SK-N-SH (cell line): ENCODE measurements around the gene ANKRD52. TPM values are rescaled to one million over a fixed set of nuclear protein-coding genes. Genes with fewer than 3 reads are reported as not detected.

ENCODE experiments used
- CTCF ChIA-PET: fragments of 300-600, 350-600 bp; formaldehyde crosslinking; extraction: SDS; loops from one replicate; lab custom pipeline; 2021; lab: Yijun Ruan, JAX
- POLR2A ChIA-PET: fragments of 350-600 bp; sonication (Branson Sonifier 250); formaldehyde crosslinking; extraction: SDS; loops from one replicate; lab custom pipeline; 2020; ENCODE audit warnings: antibody characterized with exemption, inconsistent platforms; lab: Yijun Ruan, JAX
- DNase-seq: peaks from one replicate; pipeline ENCODE4 v3.0.0; 2012
- H2AFZ ChIP-seq: fragments of 200-600 bp; sonication (generic); 2 replicates; pipeline ENCODE4 v1.8.1; 2016; ENCODE audit warnings: antibody characterized with exemption, mild to moderate bottlenecking, low read depth
- H3F3A ChIP-seq: fragments of 200-600 bp; sonication (generic); replicated peaks from 2 replicates; pipeline ENCODE3; 2016; ENCODE audit warnings: antibody characterized with exemption, mild to moderate bottlenecking; ENCODE audit not compliant: insufficient read depth
- H3K27ac ChIP-seq, 2 experiments: fragments of 200-500 bp in 1 of 2; fragments of 200-600 bp in 1 of 2; sonication (Bioruptor generic) in 1 of 2; sonication (generic), shearing (Covaris generic) in 1 of 2; 2 replicates each; pipeline versions ENCODE4 v1.5.1 to v1.6.1; 2014 to 2016; ENCODE audit warnings: low read depth in 2 of 2, inconsistent platforms in 1 of 2, low read length in 1 of 2, mild to moderate bottlenecking in 1 of 2, mixed read lengths in 1 of 2
- H3K27me3 ChIP-seq: fragments of 200-600 bp; sonication (generic), shearing (Covaris generic); 2 replicates; pipeline ENCODE4 v1.6.1; 2016; ENCODE audit warnings: mixed run types; ENCODE audit not compliant: insufficient read depth
- H3K36me3 ChIP-seq, 2 experiments: fragments of 200-500 bp in 1 of 2; fragments of 200-600 bp in 1 of 2; sonication (Bioruptor generic) in 1 of 2; sonication (generic) in 1 of 2; replicated peaks in 1 of 2; 2 replicates each; pipeline versions ENCODE3 to v1.5.1; 2014 to 2016; ENCODE audit warnings: low read length in 1 of 2, mild to moderate bottlenecking in 1 of 2; ENCODE audit not compliant: insufficient read depth in 2 of 2, control insufficient read depth in 1 of 2
- H3K4me1 ChIP-seq, 2 experiments: fragments of 200-500 bp in 1 of 2; fragments of 200-600 bp in 1 of 2; sonication (Bioruptor generic) in 1 of 2; sonication (generic), shearing (Covaris generic) in 1 of 2; 2 replicates each; pipeline versions ENCODE4 v1.5.1 to v1.6.1; 2014 to 2016; ENCODE audit warnings: low read depth in 1 of 2, low read length in 1 of 2, mixed run types in 1 of 2; ENCODE audit not compliant: insufficient read depth in 2 of 2, control insufficient read depth in 1 of 2
- H3K4me2 ChIP-seq: fragments of 200-600 bp; sonication (generic), shearing (Covaris generic); 2 replicates; pipeline ENCODE4 v1.6.1; 2017; ENCODE audit warnings: mixed run types
- H3K4me3 ChIP-seq, 2 experiments: fragments of 200-500 bp in 1 of 2; fragments of 200-600 bp in 1 of 2; sonication (Bioruptor generic) in 1 of 2; sonication (generic), shearing (Covaris generic) in 1 of 2; 2 replicates each; pipeline versions ENCODE4 v1.5.1 to v1.8.1; 2014 to 2016; ENCODE audit warnings: low read depth in 2 of 2, inconsistent platforms in 1 of 2, low read length in 1 of 2, mild to moderate bottlenecking in 1 of 2, mixed read lengths in 1 of 2, moderate library complexity in 1 of 2
- H3K79me2 ChIP-seq: fragments of 200-600 bp; sonication (generic); 2 replicates; pipeline ENCODE4 v1.8.1; 2017; ENCODE audit warnings: mild to moderate bottlenecking; ENCODE audit not compliant: insufficient read depth
- H3K9ac ChIP-seq: fragments of 200-600 bp; sonication (generic); 2 replicates; pipeline ENCODE4 v1.6.1; 2017; ENCODE audit warnings: mixed run types
- H3K9me2 ChIP-seq: fragments of 200-600 bp; sonication (generic); 2 replicates; pipeline ENCODE4 v1.6.1; 2017; ENCODE audit warnings: mixed run types
- H3K9me3 ChIP-seq: fragments of 200-600 bp; sonication (generic); 2 replicates; pipeline ENCODE4 v1.6.1; 2017; ENCODE audit warnings: mixed run types, mild to moderate bottlenecking, moderate library complexity
- H4K20me1 ChIP-seq: fragments of 200-600 bp; sonication (generic); 2 replicates; pipeline ENCODE4 v1.6.1; 2017; ENCODE audit warnings: mild to moderate bottlenecking, mixed run types; ENCODE audit not compliant: insufficient read depth
- CHD2 ChIP-seq: fragments of 150-350 bp; IDR thresholded peaks from 2 replicates; pipeline ENCODE4 v1.6.1; 2018; ENCODE audit warnings: low read length; ENCODE audit not compliant: partially characterized antibody
- EP300 ChIP-seq, 2 experiments: IDR thresholded peaks; 2 replicates each; pipeline versions ENCODE4 v1.4.0 to v1.6.1; 2012; ENCODE audit warnings: borderline replicate concordance in 1 of 2, low read depth in 1 of 2, low read length in 1 of 2
- EZH2phosphoT487 ChIP-seq: fragments of 200-600 bp; sonication (generic); IDR thresholded peaks from 2 replicates; pipeline ENCODE4 v1.6.1; 2017; ENCODE audit warnings: low read depth, mixed run types, mild to moderate bottlenecking, antibody characterized with exemption, moderate library complexity, borderline replicate concordance
- FOXM1 ChIP-seq: IDR thresholded peaks from 2 replicates; pipeline ENCODE4 v1.4.0; 2012; ENCODE audit warnings: low read depth, mild to moderate bottlenecking
- GABPA ChIP-seq: IDR thresholded peaks from 2 replicates; pipeline ENCODE4 v1.4.0; 2012; ENCODE audit warnings: low read depth, mild to moderate bottlenecking
- GATA2 ChIP-seq: sonication (generic); formaldehyde crosslinking; IDR thresholded peaks from 2 replicates; pipeline ENCODE4 v1.5.0; 2020; ENCODE audit warnings: mild to moderate bottlenecking, missing genetic modification reagents
- JUND ChIP-seq: IDR thresholded peaks from 2 replicates; pipeline ENCODE4 v1.4.0; 2012
- NFIC ChIP-seq: IDR thresholded peaks from 2 replicates; pipeline ENCODE4 v1.4.0; 2012; ENCODE audit warnings: borderline replicate concordance
- RCOR1 ChIP-seq: fragments of 150-350 bp; IDR thresholded peaks from 2 replicates; pipeline ENCODE4 v1.6.1; 2017; ENCODE audit warnings: antibody characterized with exemption, low read length
- RFX5 ChIP-seq: IDR thresholded peaks from 2 replicates; pipeline ENCODE4 v1.6.1; 2012; ENCODE audit warnings: mild to moderate bottlenecking, improper control_type of control experiment, low read length
- RXRA ChIP-seq: IDR thresholded peaks from 2 replicates; pipeline ENCODE4 v1.4.0; 2012; ENCODE audit warnings: low read depth, mild to moderate bottlenecking, borderline replicate concordance
- SIN3A ChIP-seq: IDR thresholded peaks from 2 replicates; pipeline ENCODE4 v1.6.1; 2012; ENCODE audit warnings: low read depth, mild to moderate bottlenecking, low read length, moderate library complexity, borderline replicate concordance
- SMC3 ChIP-seq: IDR thresholded peaks from 2 replicates; pipeline ENCODE4 v1.6.1; 2012; ENCODE audit warnings: low read depth, low read length, improper control_type of control experiment
- TAF1 ChIP-seq: IDR thresholded peaks from 2 replicates; pipeline ENCODE4 v1.6.1; 2012; ENCODE audit warnings: low read depth, mild to moderate bottlenecking, low read length, moderate library complexity, borderline replicate concordance
- TCF12 ChIP-seq: IDR thresholded peaks from 2 replicates; pipeline ENCODE4 v1.4.0; 2012
- YY1 ChIP-seq: IDR thresholded peaks from 2 replicates; pipeline ENCODE4 v1.4.0; 2012; ENCODE audit warnings: low read depth, mild to moderate bottlenecking
- WGBS: methylation state at CpG from one replicate; pipeline ENCODE4 v1.1.6; 2017; ENCODE audit warnings: low lambda C conversion rate; 5-methylcytosine and 5-hydroxymethylcytosine counted together
- polyA plus RNA-seq, 3 experiments: library from polyadenylated mRNA; depleted of rRNA; stranded (reverse); fragments of >200 nt; gene quantifications; 2 replicates each; pipeline ENCODE4 v1.2.3, GENCODE V29; 2012
- TF ChIP-seq, protein P1 (sequence below): IDR thresholded peaks from 2 replicates; pipeline ENCODE4 v1.4.0; 2012; ENCODE audit warnings: low read depth, borderline replicate concordance
- TF ChIP-seq, protein P2 (sequence below): IDR thresholded peaks from 2 replicates; pipeline ENCODE4 v1.4.0; 2012; ENCODE audit warnings: low read depth
- TF ChIP-seq, protein P3 (sequence below): fragments of 200-600 bp; sonication (generic); IDR thresholded peaks from 2 replicates; pipeline ENCODE4 v1.6.1; 2017; ENCODE audit warnings: antibody characterized with exemption, mild to moderate bottlenecking, moderate library complexity
- TF ChIP-seq, protein P4 (sequence below): IDR thresholded peaks from 2 replicates; pipeline ENCODE4; 2012
- TF ChIP-seq, protein P5 (sequence below): IDR thresholded peaks from 2 replicates; pipeline ENCODE4 v1.6.1; 2012; ENCODE audit warnings: mild to moderate bottlenecking, low read depth, low read length, moderate library complexity
- TF ChIP-seq, protein P6 (sequence below): fragments of 150-350 bp; IDR thresholded peaks from 2 replicates; pipeline ENCODE4 v1.6.1; 2016; ENCODE audit warnings: mild to moderate bottlenecking, low read depth, low read length

The ANKRD52 gene
- polyA plus RNA-seq, 1 of the 3 experiments (the other 2 are of a cell fraction): 23.4 TPM

DNA sequence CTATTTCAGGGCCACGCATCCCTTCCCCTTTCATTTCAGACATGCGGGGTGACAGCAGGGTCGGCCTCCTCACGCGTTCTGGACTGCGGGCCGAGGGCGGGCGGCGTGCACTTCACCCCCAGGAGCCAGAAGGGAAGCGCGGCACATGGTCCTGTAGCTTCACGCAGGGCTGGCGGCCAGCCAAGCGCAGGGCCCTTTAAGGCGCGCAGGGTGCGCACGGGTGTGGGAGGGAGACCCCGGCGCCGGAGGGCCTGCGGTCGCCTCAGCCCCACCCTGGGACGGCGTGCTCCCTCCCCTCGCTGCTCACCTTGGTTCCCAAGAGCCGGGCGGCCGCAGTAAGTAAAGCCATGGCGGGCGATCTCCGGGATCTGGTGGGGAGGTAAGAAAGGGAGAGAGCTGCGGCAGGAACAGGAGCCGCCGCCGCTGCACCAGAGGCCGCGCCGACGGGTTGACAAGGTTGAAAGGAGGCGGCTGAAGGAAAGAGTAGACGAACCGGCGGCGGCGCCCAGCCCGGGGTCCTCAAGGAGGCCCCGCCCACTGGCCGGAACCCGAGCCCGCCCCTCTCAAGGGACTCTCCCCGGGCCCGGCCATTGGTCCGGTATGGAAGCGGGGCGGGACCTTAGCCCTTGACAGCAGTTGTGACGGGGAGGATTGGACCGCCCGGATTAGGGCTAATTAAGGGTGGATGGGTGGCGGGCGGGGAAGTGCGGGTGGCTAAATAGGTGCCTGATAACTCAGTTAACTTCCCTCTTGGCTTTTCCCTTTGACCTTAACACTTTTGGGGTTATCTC, 41.9 kb upstream of the ANKRD52 start, which contains the start of gene CS:
Gene CS (minus strand): TSS at position 478 of the 791 bp plus-strand sequence. CDS start 129 bp downstream, at position 349.
- peak within 1 kb of the TSS; percentile 92 for H3K9ac ChIP-seq
- DNase-seq: peak; percentile 97
- H3K79me2 ChIP-seq: peaks cover 64% of the 10 kb centered on the region
- H3F3A ChIP-seq: peaks cover 34% of the 10 kb centered on the region
- WGBS: 2% methylated on average over 22 of the region's 63 CpGs
- no peaks in the 10 kb centered on the region for H3K9me3 ChIP-seq
- H3K27me3 ChIP-seq: no peaks in the 10 kb centered on the region
- H3K4me3 ChIP-seq: peak within 1 kb of the TSS; percentile 78 to 92
- H2AFZ ChIP-seq: peak within 1 kb of the TSS; percentile 83
- no peaks in the 10 kb centered on the region for H3K9me2 ChIP-seq
- peaks cover 14 to 27% of the 10 kb centered on the region in 2 experiments; a peak in 2 of 4 replicates for H3K4me1 ChIP-seq
- POLR2A ChIA-PET: interaction anchor here (1.0 to 2.2 kb wide), 4 partner anchors 16 to 326 kb away, joined by 3 to 12 read pairs (median 4); partner anchors contain the start of genes CNPY2, COQ10A, RAB5B and STAT2
- peaks cover 35% of the 10 kb centered on the region for H4K20me1 ChIP-seq
- peaks cover 4 to 28% of the 10 kb centered on the region in 2 experiments for H3K36me3 ChIP-seq
- peak within 1 kb of the TSS; percentile 83 to 85 for H3K27ac ChIP-seq
- H3K4me2 ChIP-seq: peak within 1 kb of the TSS; percentile 96
- CTCF ChIA-PET: interaction anchor here (0.6 to 1.6 kb wide), 4 partner anchors 13 to 277 kb away, joined by 3 to 5 read pairs (median 4); partner anchors contain the start of genes ANKRD52 and SMARCC2
- no peak; the same call in 1 of the 2 replicates for TF ChIP-seq RXRA
- peak; percentile 96 for TF ChIP-seq NFIC
- peak; percentile 56 for TF ChIP-seq CHD2
- peak; percentile 77; the same call in 1 of the 2 replicates for TF ChIP-seq TAF1
- peak; percentile 3; the same call in 1 of the 2 replicates for TF ChIP-seq TCF12
- TF ChIP-seq EP300 (IDR thresholded peaks at IDR 0.05; ENCODE audit: borderline replicate concordance in 1 of 2, low read depth in 1 of 2, low read length in 1 of 2): no peak
- no peak for TF ChIP-seq FOXM1
- TF ChIP-seq GABPA: peak; percentile 69
- TF ChIP-seq RFX5: no peak
- peak; percentile 36 for TF ChIP-seq SIN3A
- TF ChIP-seq RCOR1: no peak
- no peak for TF ChIP-seq JUND
- TF ChIP-seq, protein P1, sequence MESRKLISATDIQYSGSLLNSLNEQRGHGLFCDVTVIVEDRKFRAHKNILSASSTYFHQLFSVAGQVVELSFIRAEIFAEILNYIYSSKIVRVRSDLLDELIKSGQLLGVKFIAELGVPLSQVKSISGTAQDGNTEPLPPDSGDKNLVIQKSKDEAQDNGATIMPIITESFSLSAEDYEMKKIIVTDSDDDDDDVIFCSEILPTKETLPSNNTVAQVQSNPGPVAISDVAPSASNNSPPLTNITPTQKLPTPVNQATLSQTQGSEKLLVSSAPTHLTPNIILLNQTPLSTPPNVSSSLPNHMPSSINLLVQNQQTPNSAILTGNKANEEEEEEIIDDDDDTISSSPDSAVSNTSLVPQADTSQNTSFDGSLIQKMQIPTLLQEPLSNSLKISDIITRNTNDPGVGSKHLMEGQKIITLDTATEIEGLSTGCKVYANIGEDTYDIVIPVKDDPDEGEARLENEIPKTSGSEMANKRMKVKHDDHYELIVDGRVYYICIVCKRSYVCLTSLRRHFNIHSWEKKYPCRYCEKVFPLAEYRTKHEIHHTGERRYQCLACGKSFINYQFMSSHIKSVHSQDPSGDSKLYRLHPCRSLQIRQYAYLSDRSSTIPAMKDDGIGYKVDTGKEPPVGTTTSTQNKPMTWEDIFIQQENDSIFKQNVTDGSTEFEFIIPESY: no peak
- TF ChIP-seq, protein P2, sequence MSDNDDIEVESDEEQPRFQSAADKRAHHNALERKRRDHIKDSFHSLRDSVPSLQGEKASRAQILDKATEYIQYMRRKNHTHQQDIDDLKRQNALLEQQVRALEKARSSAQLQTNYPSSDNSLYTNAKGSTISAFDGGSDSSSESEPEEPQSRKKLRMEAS: peak; percentile 89
- no peak for TF ChIP-seq EZH2phosphoT487
- TF ChIP-seq, protein P3, sequence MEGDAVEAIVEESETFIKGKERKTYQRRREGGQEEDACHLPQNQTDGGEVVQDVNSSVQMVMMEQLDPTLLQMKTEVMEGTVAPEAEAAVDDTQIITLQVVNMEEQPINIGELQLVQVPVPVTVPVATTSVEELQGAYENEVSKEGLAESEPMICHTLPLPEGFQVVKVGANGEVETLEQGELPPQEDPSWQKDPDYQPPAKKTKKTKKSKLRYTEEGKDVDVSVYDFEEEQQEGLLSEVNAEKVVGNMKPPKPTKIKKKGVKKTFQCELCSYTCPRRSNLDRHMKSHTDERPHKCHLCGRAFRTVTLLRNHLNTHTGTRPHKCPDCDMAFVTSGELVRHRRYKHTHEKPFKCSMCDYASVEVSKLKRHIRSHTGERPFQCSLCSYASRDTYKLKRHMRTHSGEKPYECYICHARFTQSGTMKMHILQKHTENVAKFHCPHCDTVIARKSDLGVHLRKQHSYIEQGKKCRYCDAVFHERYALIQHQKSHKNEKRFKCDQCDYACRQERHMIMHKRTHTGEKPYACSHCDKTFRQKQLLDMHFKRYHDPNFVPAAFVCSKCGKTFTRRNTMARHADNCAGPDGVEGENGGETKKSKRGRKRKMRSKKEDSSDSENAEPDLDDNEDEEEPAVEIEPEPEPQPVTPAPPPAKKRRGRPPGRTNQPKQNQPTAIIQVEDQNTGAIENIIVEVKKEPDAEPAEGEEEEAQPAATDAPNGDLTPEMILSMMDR: no peak
- TF ChIP-seq, protein P4, sequence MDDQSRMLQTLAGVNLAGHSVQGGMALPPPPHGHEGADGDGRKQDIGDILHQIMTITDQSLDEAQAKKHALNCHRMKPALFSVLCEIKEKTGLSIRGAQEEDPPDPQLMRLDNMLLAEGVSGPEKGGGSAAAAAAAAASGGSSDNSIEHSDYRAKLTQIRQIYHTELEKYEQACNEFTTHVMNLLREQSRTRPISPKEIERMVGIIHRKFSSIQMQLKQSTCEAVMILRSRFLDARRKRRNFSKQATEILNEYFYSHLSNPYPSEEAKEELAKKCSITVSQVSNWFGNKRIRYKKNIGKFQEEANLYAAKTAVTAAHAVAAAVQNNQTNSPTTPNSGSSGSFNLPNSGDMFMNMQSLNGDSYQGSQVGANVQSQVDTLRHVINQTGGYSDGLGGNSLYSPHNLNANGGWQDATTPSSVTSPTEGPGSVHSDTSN: peak; percentile 90
- peak; percentile 41; the same call in 1 of the 2 replicates for TF ChIP-seq YY1
- TF ChIP-seq, protein P5, sequence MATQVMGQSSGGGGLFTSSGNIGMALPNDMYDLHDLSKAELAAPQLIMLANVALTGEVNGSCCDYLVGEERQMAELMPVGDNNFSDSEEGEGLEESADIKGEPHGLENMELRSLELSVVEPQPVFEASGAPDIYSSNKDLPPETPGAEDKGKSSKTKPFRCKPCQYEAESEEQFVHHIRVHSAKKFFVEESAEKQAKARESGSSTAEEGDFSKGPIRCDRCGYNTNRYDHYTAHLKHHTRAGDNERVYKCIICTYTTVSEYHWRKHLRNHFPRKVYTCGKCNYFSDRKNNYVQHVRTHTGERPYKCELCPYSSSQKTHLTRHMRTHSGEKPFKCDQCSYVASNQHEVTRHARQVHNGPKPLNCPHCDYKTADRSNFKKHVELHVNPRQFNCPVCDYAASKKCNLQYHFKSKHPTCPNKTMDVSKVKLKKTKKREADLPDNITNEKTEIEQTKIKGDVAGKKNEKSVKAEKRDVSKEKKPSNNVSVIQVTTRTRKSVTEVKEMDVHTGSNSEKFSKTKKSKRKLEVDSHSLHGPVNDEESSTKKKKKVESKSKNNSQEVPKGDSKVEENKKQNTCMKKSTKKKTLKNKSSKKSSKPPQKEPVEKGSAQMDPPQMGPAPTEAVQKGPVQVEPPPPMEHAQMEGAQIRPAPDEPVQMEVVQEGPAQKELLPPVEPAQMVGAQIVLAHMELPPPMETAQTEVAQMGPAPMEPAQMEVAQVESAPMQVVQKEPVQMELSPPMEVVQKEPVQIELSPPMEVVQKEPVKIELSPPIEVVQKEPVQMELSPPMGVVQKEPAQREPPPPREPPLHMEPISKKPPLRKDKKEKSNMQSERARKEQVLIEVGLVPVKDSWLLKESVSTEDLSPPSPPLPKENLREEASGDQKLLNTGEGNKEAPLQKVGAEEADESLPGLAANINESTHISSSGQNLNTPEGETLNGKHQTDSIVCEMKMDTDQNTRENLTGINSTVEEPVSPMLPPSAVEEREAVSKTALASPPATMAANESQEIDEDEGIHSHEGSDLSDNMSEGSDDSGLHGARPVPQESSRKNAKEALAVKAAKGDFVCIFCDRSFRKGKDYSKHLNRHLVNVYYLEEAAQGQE: no peak
- TF ChIP-seq, protein P6, sequence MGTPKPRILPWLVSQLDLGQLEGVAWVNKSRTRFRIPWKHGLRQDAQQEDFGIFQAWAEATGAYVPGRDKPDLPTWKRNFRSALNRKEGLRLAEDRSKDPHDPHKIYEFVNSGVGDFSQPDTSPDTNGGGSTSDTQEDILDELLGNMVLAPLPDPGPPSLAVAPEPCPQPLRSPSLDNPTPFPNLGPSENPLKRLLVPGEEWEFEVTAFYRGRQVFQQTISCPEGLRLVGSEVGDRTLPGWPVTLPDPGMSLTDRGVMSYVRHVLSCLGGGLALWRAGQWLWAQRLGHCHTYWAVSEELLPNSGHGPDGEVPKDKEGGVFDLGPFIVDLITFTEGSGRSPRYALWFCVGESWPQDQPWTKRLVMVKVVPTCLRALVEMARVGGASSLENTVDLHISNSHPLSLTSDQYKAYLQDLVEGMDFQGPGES: 0 out of 2 replicates have a peak, but pooled peaks have one; percentile 23
- no peak for TF ChIP-seq SMC3
- no peak for TF ChIP-seq GATA2 (CRISPR knock-in tag)
